Progenitor cell of endocrine pancreas (in vitro differentiated cells): ENCODE data around the gene VDR. TPM values are rescaled to one million over a fixed set of nuclear protein-coding genes. Genes with fewer than 3 reads are reported as not detected.
"Not testable (repeated sequence)": the region's sequence is repeated elsewhere in the genome, so short reads cannot be mapped to it uniquely, and the experiment has no call there.

Experiments used
- DNase-seq: peaks from one replicate; pipeline ENCODE4 v3.0.0; 2021; ENCODE audit warnings: low spot score; ENCODE audit not compliant: unreplicated experiment
- H3K27ac Mint-ChIP-seq: 2 replicates; pipeline ENCODE4 v1.8.0; 2021; ENCODE audit warnings: mild to moderate bottlenecking, moderate library complexity, mixed read lengths
- H3K27me3 Mint-ChIP-seq: 2 replicates; pipeline ENCODE4 v1.8.0; 2021; ENCODE audit warnings: mixed read lengths
- H3K36me3 Mint-ChIP-seq: 2 replicates; pipeline ENCODE4 v1.8.0; 2022; ENCODE audit warnings: mixed read lengths; ENCODE audit not compliant: insufficient read depth
- H3K4me1 Mint-ChIP-seq: 2 replicates; pipeline ENCODE4 v1.8.0; 2021; ENCODE audit warnings: low read depth, mixed read lengths
- H3K4me3 Mint-ChIP-seq: 2 replicates; pipeline ENCODE4 v1.8.0; 2021; ENCODE audit warnings: low read depth, mild to moderate bottlenecking, moderate library complexity, mixed read lengths
- H3K9me3 Mint-ChIP-seq: 2 replicates; pipeline ENCODE4 v1.8.0; 2021; ENCODE audit warnings: low read depth, mixed read lengths
- CTCF ChIP-seq: fragments of 200-600 bp; sonication (generic); IDR thresholded peaks from one replicate; pipeline ENCODE4 v1.5.0; 2021; ENCODE audit warnings: antibody characterized with exemption, mild to moderate bottlenecking; ENCODE audit not compliant: unreplicated experiment
- total RNA-seq: library from RNA; stranded (reverse); gene quantifications from 2 replicates; pipeline ENCODE4 v1.2.1, GENCODE V29; 2021

The VDR gene
- total RNA-seq, 1 donor from 2014 or later: 0.31 TPM

- DNase-seq: no peak
- H3K27me3 Mint-ChIP-seq: peaks cover 7% of the 10 kb centered on the region
- no peaks in the 10 kb centered on the region for H3K36me3 Mint-ChIP-seq
- H3K4me1 Mint-ChIP-seq: peaks cover 33% of the 10 kb centered on the region
- H3K27ac Mint-ChIP-seq: no peak overlapping the region
- TF ChIP-seq CTCF: no peak
- no peak overlapping the region for H3K4me3 Mint-ChIP-seq
- no peaks in the 10 kb centered on the region for H3K9me3 Mint-ChIP-seq
Measured at GRCh38 chr12:47848853-47849252, 55.9 kb downstream of the VDR start.

GRCh38 chr12:47846294-47846996 is 58.3 kb downstream of the VDR start:
- Mint-ChIP-seq H3K9me3 (no peaks in the 10 kb centered on the region), H3K36me3 (no peaks in the 10 kb centered on the region), H3K4me3 (no peak overlapping the region), H3K4me1 (peaks cover 30% of the 10 kb centered on the region), H3K27me3 (peaks cover 9% of the 10 kb centered on the region), H3K27ac (no peak overlapping the region)
- no peak for TF ChIP-seq CTCF
- DNase-seq: no peak

GRCh38 chr12:47845081-47845480 is 59.7 kb downstream of the VDR start:
- peaks cover 17% of the 10 kb centered on the region for H3K4me1 Mint-ChIP-seq

GRCh38 chr12:47844264-47845019 is 60.4 kb downstream of the VDR start:
- Mint-ChIP-seq H3K27me3 (peaks cover 9% of the 10 kb centered on the region), H3K9me3 (no peaks in the 10 kb centered on the region), H3K27ac (no peak overlapping the region), H3K4me1 (peaks cover 17% of the 10 kb centered on the region), H3K4me3 (no peak overlapping the region), H3K36me3 (no peaks in the 10 kb centered on the region)
- DNase-seq: no peak
- TF ChIP-seq CTCF: no peak

More at GRCh38 chr12:47845081-47845480, 59.7 kb downstream of the VDR start:
- Mint-ChIP-seq H3K4me3 (no peak overlapping the region), H3K27me3 (peaks cover 9% of the 10 kb centered on the region), H3K27ac (no peak overlapping the region), H3K9me3 (no peaks in the 10 kb centered on the region), H3K36me3 (no peaks in the 10 kb centered on the region)
- DNase-seq: no peak
- no peak for TF ChIP-seq CTCF

GRCh38 chr12:47843226-47843980 is 61.4 kb downstream of the VDR start:
- no peak for DNase-seq
- H3K36me3 Mint-ChIP-seq: no peaks in the 10 kb centered on the region
- no peak overlapping the region for H3K27ac Mint-ChIP-seq
- H3K4me3 Mint-ChIP-seq: no peak overlapping the region
- TF ChIP-seq CTCF: no peak
- H3K4me1 Mint-ChIP-seq: peaks cover 15% of the 10 kb centered on the region
- peaks cover 9% of the 10 kb centered on the region for H3K27me3 Mint-ChIP-seq
- no peaks in the 10 kb centered on the region for H3K9me3 Mint-ChIP-seq

- H3K27ac Mint-ChIP-seq, H3K4me3 Mint-ChIP-seq, H3K36me3 Mint-ChIP-seq, H3K9me3 Mint-ChIP-seq, H3K27me3 Mint-ChIP-seq, DNase-seq: not testable (repeated sequence)
- H3K4me1 Mint-ChIP-seq: peaks cover 18% of the 10 kb centered on the region
Measured at GRCh38 chr12:47842543-47842942, 62.3 kb downstream of the VDR start.
